Measurements from ENCODE around the gene UFSP2.

DNA sequence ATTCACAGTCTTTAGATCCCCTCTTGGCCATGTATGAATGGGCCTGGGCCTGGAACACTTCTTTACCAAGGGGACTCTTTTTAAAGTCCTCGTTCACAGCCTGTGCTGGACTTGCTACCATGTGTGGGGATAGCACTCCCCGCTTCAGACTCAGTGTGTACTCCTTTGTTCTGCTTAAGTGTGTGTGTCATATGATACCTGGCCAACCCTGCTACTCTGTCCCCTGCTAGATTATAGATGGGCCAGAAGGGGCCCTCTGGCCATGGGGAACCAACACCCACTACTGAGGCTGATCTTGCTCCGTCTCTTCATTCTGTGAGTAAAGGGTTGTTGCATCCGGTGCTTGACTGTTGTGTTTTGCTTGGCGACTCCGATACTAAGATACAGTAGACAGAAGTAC is 37.8 kb upstream of the UFSP2 start:
- TF ChIP-seq, protein P1, sequence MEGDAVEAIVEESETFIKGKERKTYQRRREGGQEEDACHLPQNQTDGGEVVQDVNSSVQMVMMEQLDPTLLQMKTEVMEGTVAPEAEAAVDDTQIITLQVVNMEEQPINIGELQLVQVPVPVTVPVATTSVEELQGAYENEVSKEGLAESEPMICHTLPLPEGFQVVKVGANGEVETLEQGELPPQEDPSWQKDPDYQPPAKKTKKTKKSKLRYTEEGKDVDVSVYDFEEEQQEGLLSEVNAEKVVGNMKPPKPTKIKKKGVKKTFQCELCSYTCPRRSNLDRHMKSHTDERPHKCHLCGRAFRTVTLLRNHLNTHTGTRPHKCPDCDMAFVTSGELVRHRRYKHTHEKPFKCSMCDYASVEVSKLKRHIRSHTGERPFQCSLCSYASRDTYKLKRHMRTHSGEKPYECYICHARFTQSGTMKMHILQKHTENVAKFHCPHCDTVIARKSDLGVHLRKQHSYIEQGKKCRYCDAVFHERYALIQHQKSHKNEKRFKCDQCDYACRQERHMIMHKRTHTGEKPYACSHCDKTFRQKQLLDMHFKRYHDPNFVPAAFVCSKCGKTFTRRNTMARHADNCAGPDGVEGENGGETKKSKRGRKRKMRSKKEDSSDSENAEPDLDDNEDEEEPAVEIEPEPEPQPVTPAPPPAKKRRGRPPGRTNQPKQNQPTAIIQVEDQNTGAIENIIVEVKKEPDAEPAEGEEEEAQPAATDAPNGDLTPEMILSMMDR (IDR thresholded peaks at IDR 0.05), result no peak
- no peak for TF ChIP-seq POLR2A (IDR thresholded peaks at IDR 0.05)

All from right lobe of liver (tissue), 4 donors.